Epithelial cell of umbilical artery (primary cell): ENCODE data around the gene TUBB. TPM values are rescaled to one million over a fixed set of nuclear protein-coding genes. Genes with fewer than 3 reads are reported as not detected.

Experiments used
- total RNA-seq: library from RNA; depleted of rRNA; stranded (reverse); fragments of >200 nt; gene quantifications from 2 replicates; pipeline ENCODE4 v1.2.3, GENCODE V29; 2014

Gene TUBB
- 311 and 367 TPM in 2 replicates for total RNA-seq

GRCh38 chr6:30719791-30720737 lies at the start of gene TUBB:
TUBB (plus strand) TSS chr6:30720352; CDS start chr6:30720507, 155 bp downstream.

DNA sequence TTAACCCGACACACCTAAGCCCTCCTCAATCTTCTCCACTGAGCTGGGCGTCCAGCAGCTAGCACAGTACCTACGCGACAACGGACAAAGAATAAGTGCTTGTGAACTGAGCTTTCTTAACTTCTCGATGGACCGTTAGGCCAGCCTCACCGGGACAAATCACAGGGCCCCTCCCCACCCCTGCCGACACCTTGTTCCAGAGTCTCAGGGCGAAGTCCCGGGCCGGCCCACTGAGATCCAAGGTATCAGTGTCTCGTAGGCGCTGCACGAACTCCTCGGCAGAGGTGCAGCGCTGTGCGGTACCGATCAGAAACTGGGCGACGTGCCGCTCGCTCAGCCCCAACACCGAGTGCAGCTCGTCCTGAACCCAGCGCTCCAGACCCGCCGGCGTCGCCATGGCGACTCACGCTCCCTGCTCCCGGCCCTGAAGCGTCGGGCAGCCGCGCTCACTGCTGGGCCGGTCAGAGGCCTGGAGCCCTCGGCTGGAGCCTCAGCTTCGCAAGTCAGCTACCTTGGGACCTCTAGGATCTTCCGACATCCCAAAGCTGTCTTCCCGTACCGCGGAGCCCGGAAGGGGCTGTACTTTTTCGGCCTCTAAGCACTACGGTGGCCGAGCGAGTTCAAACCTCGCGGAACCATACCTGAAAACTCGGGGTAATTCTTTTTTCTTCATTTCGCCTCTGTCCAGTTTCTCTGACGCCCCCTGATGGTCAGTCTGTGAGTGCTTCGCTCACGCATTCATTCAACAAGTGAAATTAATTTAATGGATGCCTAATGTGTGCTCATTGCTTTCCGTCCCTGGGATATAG lies 47.5 kb upstream of the TUBB start, which contains the start of gene DHX16:
TSS of gene DHX16 (minus strand) at position 562 of the 809 bp plus-strand sequence. CDS start at position 397, 165 bp downstream.

DNA sequence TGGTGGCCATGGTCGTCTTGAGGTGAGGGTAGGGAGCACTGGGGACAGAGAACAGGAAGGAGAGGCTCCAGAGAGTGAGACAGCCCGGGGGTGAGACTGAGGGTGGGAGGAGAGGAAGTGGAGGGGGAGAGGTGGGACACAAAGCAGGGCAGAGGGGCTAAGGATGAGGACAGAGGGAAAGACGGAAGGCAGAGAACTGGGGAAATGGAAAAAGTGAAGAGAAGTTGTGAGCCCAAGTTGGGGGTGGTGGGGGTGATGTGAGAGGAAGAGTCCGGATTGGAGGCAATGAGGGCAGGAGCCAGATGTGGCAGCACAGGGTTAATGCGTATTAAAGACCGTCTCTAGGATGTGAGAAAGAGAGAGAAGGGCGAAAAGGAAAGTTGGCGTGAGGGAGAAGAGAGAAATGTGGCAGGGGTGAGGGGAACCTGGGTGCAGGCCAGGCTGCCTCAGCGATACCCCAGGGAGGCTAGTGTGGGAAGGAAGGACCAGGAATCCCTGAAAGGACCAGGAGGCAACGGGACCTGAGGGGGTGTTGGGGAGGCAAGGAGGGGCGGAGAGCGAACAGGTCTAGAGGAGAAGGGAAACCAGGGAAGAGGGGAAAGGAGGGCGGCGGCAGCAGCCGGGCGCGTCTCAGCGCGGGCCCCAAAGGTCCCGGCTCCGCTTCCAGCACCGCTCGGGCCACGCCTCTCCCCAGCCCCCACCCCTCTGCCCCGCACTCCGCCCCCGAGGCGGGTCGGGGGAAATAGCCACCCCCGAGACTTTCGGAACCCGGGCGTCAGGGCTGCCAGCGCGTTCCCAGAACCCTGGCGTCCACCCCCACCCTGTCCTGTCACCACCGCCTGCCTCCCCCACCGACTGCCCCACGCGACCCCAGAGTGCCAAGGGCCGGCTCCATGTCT lies 33.9 kb upstream of the TUBB start, which contains the start of gene PPP1R18:
TSS of gene PPP1R18 (minus strand) at position 637 of the 899 bp plus-strand sequence. CDS start at position 10, 627 bp downstream.

DNA sequence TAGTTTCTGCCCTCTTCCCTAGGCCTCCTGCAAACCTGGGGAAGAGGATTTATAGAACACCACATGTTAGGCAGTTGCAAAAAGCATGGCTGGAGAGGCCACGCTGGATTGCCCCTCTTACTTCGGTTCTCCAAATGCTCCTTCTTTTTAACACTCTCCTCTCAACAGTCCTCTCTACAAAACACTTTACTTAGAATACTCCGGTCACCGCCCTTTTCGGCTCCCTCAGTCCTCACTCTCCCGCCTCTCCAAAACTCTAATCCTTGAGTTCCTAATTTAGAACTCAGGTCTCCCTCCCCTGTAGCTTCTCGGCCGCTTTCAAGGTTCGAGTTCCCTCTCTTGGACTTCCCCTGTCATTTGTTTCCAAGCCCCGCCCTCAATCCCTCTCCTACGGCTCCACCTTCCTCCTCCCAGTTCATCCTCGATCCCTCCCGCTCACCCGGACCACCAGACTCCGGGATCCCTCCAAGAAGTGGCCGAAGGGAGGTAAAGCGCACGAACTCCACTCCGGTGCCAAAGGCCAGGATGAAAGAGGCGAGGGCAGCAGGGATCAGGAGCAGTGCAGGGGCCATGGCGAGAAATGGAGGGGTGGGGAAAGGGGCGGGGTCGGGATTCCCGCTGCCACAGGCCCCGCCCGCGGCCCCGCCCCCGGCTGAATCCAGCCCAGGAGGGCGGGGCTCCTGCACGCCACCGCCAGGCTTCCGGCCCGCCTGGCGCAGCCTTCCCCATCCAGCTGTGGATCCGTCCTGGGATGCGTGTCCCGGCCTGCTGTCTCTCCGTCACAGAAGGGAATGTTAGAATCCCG lies 29.5 kb upstream of the TUBB start, which contains the start of gene NRM:
TSS of gene NRM (minus strand) at position 582 of the 805 bp plus-strand sequence. CDS start at position 572, 10 bp downstream.

GRCh38 chr6:30717129-30717844 lies 2.9 kb upstream of the TUBB start, which contains the start of gene MDC1:
MDC1 (minus strand) TSS chr6:30717281; CDS start chr6:30715175, 2,106 bp downstream.

DNA sequence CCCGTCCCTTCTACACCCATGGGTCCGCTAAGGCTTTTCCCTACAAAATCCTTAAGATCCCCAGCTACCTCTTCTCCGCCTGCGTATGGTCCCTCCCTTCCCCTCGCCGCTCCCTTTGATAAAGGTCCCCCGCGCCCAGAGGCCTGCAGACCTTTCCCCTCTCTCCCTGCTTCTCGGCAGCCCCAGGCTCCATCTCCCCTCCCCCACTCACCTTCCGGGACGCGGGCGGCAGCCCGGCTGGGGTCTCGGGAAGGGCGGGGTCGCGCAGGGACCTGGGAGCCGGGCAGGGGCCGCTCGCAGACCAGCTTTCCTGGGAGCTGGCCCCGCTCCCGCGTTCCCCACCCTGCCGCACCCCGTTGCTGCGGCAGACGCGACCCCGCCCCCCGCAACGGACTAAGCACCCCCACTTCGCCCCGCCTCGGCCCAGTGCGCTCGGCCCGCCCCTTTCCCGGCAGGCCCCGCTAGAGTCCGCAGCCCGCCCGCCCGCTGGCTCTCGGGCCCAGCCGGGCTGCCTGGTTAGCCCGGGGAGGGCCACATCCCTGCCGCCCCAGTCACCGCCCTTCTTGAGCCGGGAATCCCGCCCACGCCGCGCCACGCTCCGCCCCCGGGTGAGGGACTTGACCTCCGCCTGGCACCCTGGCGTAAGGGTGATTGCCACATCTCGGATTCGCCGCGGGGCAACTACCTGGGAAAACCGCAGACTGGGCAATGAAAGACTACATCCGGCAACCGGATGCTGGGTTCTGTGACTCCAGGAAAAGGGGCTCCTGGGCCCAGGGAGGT lies 22.4 kb downstream of the TUBB start, which contains the start of gene FLOT1:
TSS of gene FLOT1 (minus strand) at position 372 of the 783 bp plus-strand sequence. CDS start 498 bp downstream, outside the sequence.

DNA sequence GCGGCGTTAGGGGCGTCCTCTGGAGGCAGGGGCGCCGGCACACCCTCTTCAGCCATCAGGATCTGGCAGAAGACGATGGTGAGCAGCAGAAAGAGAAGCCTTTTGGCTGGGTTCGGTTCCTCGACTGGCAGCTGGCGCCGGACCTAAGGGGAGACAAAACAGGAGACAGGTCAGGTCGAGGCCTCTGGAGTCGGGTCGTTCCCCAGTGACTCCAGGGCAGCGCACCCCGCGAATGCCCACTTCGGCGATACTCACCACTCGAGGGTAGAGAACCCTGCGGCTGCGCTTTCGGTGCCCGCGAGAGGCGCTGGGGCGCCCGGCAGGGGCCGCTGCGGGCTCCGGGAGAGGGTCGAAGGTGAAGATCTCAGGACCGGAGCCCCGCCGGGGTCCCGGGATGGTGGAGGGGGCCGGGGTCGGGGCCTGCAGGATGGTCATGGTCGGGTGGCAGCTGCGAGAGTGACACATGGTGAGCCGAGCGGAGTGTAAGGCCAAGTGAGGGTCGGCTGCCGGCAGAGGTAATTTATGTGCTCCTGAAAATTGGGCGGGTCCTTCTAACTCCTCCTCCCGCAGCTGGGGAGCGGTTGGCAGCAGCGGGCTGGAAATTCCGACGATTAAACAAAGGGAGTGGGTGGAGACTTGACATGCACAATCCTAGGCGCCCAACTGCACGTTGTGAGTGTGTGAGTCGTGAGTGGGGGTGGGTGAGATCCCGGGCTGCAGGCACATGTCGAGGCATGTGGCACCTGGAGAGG lies 24.1 kb downstream of the TUBB start, which contains the start of gene IER3:
TSS of gene IER3 (minus strand) at position 494 of the 752 bp plus-strand sequence. CDS start at position 465, 29 bp downstream.

Other genes starting within 250 kb of the TUBB start
- 548 and 551 TPM in 2 replicates for gene HLA-E, start 230.8 kb upstream of the TUBB start, total RNA-seq
- gene GNL1, start 163.9 kb upstream of the TUBB start, total RNA-seq, result 41.6 and 45.1 TPM in 2 replicates
- gene PRR3, start 163.1 kb upstream of the TUBB start, total RNA-seq, result 1.5 and 2.6 TPM in 2 replicates
- 43.5 and 44.2 TPM in 2 replicates for gene ABCF1, start 148.9 kb upstream of the TUBB start, total RNA-seq
- gene PPP1R10, start 103.1 kb upstream of the TUBB start, total RNA-seq, result 8.8 and 12.9 TPM in 2 replicates
- 55.5 and 57.3 TPM in 2 replicates for gene MRPS18B, start 102.5 kb upstream of the TUBB start, total RNA-seq
- gene ATAT1, start 93.5 kb upstream of the TUBB start, total RNA-seq, result 2.6 and 5.8 TPM in 2 replicates
- 3.2 and 4.5 TPM in 2 replicates for gene C6orf136, start 73.2 kb upstream of the TUBB start, total RNA-seq
- 38.3 and 41.0 TPM in 2 replicates for gene DHX16, start 47.3 kb upstream of the TUBB start, total RNA-seq
- gene PPP1R18, start 33.7 kb upstream of the TUBB start, total RNA-seq, result 48.1 and 49.8 TPM in 2 replicates
- gene NRM, start 29.4 kb upstream of the TUBB start, total RNA-seq, result 1.9 and 3.8 TPM in 2 replicates
- gene MDC1, start 3.1 kb upstream of the TUBB start, total RNA-seq, result 6.2 and 7.5 TPM in 2 replicates
- gene FLOT1, start 22.3 kb downstream of the TUBB start, total RNA-seq, result 31.5 and 64.0 TPM in 2 replicates
- 160 and 166 TPM in 2 replicates for gene IER3, start 24.2 kb downstream of the TUBB start, total RNA-seq
- 8.1 and 8.8 TPM in 2 replicates for gene DDR1, start 164.2 kb downstream of the TUBB start, total RNA-seq
- gene GTF2H4, start 187.9 kb downstream of the TUBB start, total RNA-seq, result 10.1 and 16.3 TPM in 2 replicates
- gene VARS2, start 193.9 kb downstream of the TUBB start, total RNA-seq, result 15.9 and 27.8 TPM in 2 replicates
- gene SFTA2, start 211.8 kb downstream of the TUBB start, total RNA-seq, result not detected in 2 replicates
- gene MUCL3, start 220.6 kb downstream of the TUBB start, total RNA-seq, result not detected in 2 replicates